ENCODE data around the gene EMC8. TPM values are rescaled to one million over a fixed set of nuclear protein-coding genes. Genes with fewer than 3 reads are reported as not detected.
A peak's percentile ranks its signal among the peaks of the same experiment; 100 is the strongest.

EMC8 gene
- total RNA-seq, 1 donor from 2014 or later = 31.9 TPM

DNA sequence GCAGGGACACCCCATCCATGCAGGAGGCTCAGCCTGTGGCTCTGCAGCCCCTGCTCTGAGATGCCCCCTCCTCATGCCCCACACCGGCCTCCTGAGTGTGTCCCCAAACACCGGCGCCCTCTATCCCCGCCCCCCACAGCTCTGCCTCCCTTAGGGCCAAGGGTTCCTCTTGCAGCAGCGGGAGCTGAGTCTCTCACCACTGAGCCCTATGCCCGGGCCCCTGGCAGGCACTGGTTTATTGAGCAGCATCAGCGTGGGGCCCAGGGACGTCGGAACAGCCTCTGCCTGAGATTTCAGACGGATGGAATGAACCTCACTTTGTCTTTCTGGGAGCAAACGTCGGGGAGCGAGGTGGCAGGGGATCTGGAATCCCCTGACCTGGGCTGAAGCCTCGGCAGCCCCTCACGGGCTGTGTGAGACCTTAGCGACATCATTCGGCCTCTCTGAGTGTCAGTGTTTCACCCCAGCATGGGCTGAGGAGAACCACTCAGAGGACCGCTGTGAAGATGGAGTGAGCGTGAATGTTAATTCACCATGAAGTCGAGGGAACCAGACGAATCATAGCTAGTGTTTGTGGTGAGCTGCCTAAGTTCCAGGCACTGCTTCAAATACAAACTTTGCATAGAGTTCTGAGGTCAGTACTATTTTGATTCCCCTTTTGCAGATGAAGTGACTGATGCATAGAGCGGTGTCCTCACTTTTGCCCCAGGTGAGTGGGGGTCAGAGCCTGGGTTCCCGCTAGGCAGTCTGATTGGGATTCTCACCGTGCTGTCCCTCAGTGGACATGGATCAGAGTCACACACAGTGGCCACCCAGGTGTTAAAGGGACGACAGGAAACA is 43.2 kb downstream of the EMC8 start:
- no peak for DNase-seq (ENCODE audit: low read depth in 2 of 2)

GRCh38 chr16:85754413-85754812 is 44.9 kb downstream of the EMC8 start:
- DNase-seq (ENCODE audit: low read depth in 2 of 2) = no peak

DNA sequence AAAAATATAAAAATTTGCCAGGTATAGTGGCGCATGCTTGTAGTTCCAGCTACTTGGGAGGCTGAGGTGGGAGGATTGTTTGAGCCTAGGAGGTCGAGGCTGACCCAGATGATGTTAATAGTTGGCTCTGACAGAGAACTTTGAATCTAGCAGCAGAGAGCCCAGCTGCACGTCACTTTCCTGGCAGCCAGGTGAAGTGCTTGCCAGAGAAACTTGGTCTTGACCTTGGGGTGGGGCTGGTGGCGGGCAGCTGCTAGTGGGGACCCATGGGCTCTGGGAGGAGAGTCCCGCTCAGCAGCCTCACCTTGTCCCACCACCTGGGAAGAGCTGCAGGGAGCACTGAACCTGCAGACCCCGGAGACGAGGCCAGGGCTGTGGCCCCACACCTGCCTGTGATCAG is 45.4 kb downstream of the EMC8 start:
- DNase-seq (ENCODE audit: low read depth in 2 of 2) = no peak

GRCh38 chr16:85753559-85753958 is 45.8 kb downstream of the EMC8 start:
- no peak for DNase-seq (ENCODE audit: low read depth in 2 of 2)

DNA sequence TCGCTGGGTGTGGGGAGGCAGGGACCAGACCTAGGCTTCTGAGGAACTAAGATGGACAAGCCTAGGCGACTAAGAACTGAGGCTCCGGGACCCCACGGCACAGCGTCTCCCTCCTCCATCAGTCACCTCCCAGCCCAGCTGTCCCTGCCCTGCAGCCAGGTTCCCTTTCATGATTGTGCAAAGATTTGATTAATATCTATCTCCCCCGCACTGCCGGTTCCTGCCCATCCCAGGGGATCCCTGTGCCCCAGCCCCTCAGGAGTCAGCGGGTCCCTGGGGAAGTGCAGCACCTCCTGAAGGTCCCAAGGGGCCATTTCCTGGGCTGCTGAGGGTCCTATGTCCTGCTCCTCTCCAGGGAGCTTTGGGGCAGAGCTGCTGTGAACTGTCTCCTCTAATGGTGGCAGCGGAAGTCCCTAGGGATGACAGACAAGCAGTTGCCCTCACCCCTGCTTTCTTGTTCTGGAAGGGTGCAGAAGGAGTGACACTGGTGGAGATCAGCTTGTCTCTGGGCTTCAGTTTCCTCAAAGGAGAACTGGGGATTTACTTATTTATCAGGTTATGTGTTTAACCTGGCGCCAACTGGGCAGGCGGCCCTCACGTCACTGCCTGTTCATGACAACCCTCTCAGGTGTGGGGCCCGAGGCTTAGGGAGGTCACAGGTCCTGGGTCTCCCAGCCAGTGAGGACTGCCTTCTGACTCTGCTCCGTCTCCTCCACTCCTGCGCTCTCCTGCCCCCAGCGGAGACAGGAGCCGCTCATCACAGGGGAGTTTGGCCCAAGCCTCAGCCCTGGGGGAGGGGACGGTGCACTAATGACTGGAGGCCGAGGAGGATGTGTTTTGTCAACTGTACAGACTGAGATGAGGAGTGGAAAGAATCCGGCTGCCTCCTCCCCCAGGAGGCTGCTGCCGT is 46.6 kb downstream of the EMC8 start:
- peak in 1 of 2 donors; percentile 37 for DNase-seq (ENCODE audit: low read depth in 2 of 2)

DNA sequence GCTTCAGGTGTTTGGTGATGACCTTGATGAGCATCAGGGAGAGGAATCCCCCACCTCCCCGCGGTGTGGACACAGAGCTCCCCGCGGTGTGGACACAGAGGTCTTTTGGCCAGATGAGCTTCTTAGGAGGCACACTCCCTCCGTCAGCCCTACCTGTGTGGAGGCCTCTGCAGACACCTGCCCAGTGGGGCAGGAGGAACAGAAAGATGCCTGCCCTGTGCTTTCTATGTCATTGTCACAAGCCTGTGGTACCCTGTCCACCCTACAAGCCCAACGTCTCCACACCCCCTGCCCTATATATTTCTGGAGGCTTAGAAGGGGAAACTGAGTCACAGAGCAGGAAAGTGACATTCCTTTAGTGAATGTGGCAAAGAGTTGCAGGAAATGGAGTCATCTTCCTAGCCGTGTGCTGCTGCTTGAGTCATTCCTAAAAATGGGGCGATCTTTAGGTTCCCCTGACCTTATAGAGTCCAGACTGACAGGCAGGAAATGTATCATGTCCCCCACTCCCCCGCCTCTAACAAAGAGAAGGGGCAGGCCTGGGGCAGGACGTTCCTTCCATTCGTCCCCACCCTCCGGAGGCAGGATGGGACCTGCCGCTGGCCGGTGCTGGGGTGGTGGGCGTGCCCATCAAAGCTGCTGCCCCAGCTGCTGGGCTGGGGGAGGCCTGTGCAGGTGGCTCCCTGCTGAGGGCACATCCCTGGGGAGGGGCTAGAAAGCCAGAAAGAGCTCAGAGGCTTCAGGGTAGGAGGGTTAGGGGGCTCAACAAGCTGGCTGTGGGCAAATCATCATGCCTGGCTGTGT is 47.4 kb downstream of the EMC8 start:
- peak in 1 of 2 donors; percentile 72 for DNase-seq (ENCODE audit: low read depth in 2 of 2)

DNA sequence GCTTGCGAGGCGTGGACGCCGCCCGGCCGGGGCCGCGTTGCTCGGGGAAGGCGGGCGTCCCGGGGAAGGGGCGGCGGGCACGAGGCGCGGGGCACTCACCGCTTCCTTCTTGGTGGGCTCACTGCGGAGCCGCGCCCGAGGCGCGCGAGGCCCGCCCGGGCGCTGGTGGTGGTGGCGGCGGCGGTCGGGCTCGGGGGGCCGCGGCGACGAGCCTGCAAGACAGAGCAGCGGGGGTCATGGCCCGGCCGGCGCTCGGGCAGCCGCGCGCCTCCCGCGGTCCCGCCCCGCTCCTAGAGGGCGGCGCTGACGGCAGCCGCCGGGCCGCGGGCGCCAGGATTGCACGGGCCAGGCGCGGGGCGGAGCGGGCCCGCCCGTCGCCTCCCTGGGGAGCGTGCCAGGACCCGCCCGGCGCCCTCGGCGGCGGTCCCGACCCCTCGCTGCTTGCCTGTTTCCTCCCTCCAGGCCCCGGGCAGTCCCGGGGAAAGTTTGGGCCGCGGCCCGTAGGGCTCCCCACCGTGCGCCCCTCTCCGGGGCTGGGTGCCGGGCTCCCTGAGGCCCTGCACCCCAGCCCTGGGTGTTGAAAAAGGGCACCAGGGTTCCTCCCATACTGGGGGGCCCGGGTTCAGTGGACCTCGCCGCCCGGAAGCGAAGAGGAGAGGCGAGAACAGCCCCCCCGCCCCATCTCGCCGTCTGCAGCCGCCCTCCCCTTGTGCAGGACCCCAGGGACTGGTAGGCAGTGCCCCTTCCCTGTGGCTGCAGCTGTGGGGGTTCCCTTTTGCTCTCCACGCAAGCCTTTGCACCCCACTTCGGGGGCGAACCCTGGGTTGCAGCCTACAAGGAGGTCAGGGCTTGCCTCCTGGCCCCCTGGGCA is 48.3 kb downstream of the EMC8 start, which contains the start of gene C16orf74:
Gene C16orf74, minus strand, starts transcription at position 270 of the 871 bp plus-strand sequence. CDS start 15,879 bp downstream, outside the sequence.
- DNase-seq (ENCODE audit: low read depth in 2 of 2) = peak; percentile 59 to 63

DNA sequence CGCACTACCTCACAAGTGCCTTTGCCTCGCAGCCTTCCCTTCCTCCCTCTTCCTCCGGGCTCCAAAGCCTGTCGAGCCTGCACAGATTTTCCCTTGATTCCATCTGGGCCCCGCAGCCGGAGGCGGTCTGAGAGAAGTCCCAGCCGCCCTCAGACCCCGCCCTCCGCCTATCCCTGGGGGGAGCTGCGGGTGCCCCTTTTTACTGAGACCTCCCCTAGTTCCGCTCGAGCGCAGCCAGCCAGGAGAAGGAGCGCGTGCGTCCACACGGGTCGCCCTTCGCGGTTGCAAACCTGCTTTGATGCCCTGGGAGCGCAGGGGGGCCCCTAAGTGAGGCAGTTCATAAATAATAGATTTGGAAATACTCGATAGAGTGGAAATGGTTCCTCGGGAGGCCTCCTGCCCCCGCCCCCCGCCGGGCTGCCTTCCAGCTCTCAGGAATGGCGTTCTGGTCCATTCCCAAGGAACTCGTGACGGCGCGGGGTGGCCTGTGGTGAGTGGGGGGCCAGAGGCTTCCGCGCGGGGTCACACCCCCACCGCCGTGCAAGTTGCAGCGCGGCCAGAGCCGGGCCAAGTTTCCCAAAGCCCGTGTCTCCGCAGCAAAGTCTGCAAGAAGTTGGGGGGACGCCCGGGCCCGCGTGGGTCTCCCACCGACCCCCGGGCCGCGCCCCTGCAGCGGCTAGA is 49.1 kb downstream of the EMC8 start:
- DNase-seq (ENCODE audit: low read depth in 2 of 2) = peak; percentile 32 to 59

DNA sequence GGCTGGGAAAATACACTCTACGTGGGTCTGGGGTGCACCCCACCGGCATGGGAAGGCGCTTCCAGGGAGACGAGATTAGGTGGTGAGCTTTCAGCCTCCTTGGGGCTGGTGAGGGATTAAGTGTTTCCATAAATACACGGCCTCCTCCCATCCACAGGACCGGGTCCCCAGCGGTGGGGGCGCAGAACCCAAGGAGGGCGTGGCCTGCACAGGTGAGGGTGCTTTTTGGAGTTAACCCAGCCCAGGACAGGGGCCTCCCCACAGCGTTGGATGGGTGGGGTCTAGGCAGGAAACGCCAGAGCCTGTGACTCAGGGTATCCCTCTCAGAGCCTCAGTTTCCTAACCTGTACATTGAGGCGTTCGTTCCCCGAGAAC is 49.6 kb downstream of the EMC8 start:
- DNase-seq (ENCODE audit: low read depth in 2 of 2) = no peak

GRCh38 chr16:85746460-85747215 is 52.7 kb downstream of the EMC8 start:
- DNase-seq (ENCODE audit: low read depth in 2 of 2) = no peak

DNA sequence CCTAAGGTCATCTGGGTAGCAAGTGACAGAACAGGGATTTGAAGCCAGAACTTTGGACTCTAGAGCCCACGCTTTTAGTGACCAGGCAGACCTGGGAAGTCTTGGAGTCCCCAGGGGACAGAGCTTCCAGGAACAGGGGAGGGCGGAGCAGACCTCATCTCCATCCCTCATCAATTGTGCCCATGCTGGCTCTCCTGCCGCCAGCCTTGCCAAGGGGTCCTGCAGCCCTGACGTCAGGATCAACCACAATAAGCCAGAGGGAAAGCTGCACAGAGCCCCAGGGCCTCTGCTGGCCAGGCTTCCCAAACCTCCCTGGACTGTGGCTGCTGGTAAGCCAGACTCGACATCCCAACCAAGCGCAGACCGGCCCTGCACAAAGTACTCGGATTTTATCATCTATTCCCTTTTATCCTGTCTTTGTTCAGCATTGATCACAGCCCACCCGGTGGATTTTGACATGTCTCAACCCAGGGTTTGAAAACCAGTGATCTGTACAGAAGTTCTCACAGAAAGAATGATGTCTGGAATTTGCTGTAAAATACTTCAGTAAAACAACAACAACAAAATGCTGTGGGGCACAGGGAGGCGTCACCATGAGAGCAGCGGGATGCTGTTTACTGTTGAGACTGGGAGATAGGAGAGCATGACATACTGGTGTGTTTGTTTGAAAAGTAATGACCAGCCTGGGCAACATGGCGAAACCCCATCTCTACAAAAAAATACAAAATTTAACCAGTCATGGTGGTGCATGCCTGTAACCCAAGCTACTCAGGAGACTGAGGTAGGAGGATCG is 60.2 kb downstream of the EMC8 start:
- no peak for DNase-seq (ENCODE audit: low read depth in 2 of 2)

- no peak for DNase-seq (ENCODE audit: low read depth in 2 of 2)
Measured at GRCh38 chr16:85736921-85737320, 62.4 kb downstream of the EMC8 start.

- DNase-seq (ENCODE audit: low read depth in 2 of 2) = no peak
Measured at GRCh38 chr16:85735946-85736345, 63.4 kb downstream of the EMC8 start.

GRCh38 chr16:85735225-85735635 is 64.1 kb downstream of the EMC8 start:
- no peak for DNase-seq (ENCODE audit: low read depth in 2 of 2)

DNA sequence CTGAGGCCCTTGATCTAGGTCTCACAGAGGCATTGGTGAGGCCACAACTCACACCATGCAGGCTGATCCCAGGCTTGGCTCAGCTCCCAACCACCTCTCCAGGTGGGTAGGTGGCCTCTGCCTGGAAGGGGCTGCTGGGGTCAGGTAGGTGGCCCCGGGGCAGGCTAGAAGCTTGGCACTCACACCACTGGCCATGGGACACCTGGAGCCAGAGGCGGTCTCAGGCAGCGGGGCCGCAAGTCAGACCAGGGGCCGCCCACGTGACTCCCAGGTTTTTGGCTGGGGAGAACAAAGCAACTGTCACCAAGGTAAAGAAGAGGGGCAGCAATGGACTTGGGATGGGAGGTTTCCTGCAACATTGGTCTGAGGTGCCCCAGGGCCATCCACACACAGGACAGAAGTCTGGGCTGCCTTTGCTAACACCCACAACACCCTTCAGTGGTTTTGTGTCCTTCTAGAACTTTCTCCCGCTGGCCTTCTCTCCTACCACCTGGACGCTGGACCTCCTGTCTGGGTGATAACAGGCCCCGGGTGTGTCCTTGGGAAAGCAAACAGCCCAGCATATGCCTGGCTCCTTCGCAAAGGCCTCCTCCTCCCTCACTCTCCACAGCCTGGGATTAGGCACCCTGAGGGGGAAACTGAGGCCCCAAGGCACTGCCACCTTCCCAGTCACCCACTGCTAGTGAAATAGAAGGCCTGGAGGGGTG is 64.9 kb downstream of the EMC8 start:
- no peak for DNase-seq (ENCODE audit: low read depth in 2 of 2)

GRCh38 chr16:85733839-85734170 is 65.5 kb downstream of the EMC8 start:
- DNase-seq (ENCODE audit: low read depth in 2 of 2) = no peak

DNA sequence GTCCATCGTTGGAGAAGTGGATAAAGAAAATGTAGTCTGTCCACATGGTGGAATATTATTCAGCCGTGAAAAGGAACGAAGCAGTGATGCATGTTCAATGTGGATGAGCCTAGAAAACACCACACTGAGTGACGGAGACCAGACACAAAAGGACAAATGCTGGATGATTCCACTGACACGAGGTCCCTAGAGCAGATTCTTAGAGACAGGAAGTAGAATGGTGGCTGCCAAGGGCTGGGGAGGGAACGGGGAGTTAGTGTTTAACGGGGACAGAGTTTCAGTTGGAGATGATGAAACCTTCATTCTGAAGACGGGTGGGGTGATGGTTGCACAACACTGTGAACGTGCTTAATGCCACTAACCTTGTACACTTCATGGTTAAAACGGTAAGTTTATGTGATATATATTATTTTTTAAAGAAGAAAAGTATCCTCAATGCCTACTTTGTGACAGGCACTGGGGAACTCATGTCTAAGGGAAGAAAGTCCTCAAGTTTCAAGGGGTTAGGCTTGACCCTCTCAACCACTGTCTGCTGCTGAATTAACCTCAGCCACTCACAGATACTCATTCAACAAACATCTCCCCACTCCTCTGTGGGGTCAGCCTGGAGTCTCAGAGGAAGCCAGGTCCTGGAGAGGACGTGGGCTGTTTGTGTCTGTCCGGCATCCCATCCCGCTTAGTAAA is 66.0 kb downstream of the EMC8 start:
- no peak for DNase-seq (ENCODE audit: low read depth in 2 of 2)

Measured in lung microvascular endothelial cell (primary cell).